GM23338 (cell line): ENCODE data around the gene SNCA.

Source experiments
- CTCF ChIP-seq, 2 experiments: fragments of 200-600 bp in 1 of 2; sonication (generic) in 1 of 2; conservative IDR thresholded peaks; 2 replicates each; pipeline versions ENCODE4 v1.5.1 to v1.6.1; 2016 to 2017; ENCODE audit warnings: antibody characterized with exemption in 2 of 2, low read depth in 2 of 2, mild to moderate bottlenecking in 2 of 2, moderate library complexity in 1 of 2
- EZH2 ChIP-seq: fragments of 200-600 bp; sonication (generic); IDR thresholded peaks from one replicate; pipeline ENCODE4 v1.8.0; 2017; ENCODE audit warnings: antibody characterized with exemption, mild to moderate bottlenecking, low read depth; ENCODE audit not compliant: unreplicated experiment
- EZH2phosphoT487 ChIP-seq: fragments of 200-600 bp; sonication (generic); IDR thresholded peaks from one replicate; pipeline ENCODE4 v1.8.1; 2018; ENCODE audit warnings: antibody characterized with exemption; ENCODE audit not compliant: unreplicated experiment
- POLR2AphosphoS5 ChIP-seq: IDR thresholded peaks from 2 replicates; pipeline ENCODE4 v1.6.1; 2016; ENCODE audit warnings: antibody characterized with exemption, low read depth

- TF ChIP-seq CTCF (conservative IDR thresholded peaks at IDR 0.05; ENCODE audit: low read depth in 2 of 2) (no peak), EZH2phosphoT487 (no peak), POLR2AphosphoS5 (no peak), EZH2 (no peak)
These were observed 71.0 kb downstream of the SNCA start for GRCh38 chr4:89765966-89766365.
